HG03066 (cell line): ENCODE results near the gene TIMM17B.

Experiments used
- ATAC-seq: cut with Tn5 transposase; IDR thresholded peaks from one replicate; pipeline ENCODE4 v1.9.1; 2021; ENCODE audit warnings: low read depth; ENCODE audit not compliant: unreplicated experiment

TIMM17B gene

GRCh38 chrX:48919360-48919841 is 21.8 kb upstream of the TIMM17B start:
- ATAC-seq = no peak

- ATAC-seq = peak; percentile 71
Observed at GRCh38 chrX:48918643-48919340, 21.2 kb upstream of the TIMM17B start, which contains the start of gene PIM2. Gene PIM2, minus strand, starts transcription at chrX:48919024. Its CDS starts 190 bp downstream, at chrX:48918834.

GRCh38 chrX:48918301-48918642 is 20.7 kb upstream of the TIMM17B start:
- no peak for ATAC-seq

GRCh38 chrX:48917139-48918001 is 19.8 kb upstream of the TIMM17B start:
- ATAC-seq = no peak

GRCh38 chrX:48914593-48915493 is 17.3 kb upstream of the TIMM17B start:
- ATAC-seq = no peak

GRCh38 chrX:48913605-48914366 is 16.2 kb upstream of the TIMM17B start:
- no peak for ATAC-seq

GRCh38 chrX:48911412-48912182 is 14.0 kb upstream of the TIMM17B start, which contains the start of gene SLC35A2:
Gene SLC35A2, minus strand, starts transcription at chrX:48911646. Its CDS starts 10 bp downstream, at chrX:48911636.
- peak; percentile 71 for ATAC-seq

- peak; percentile 2 for ATAC-seq
Observed at GRCh38 chrX:48910926-48911411, 13.4 kb upstream of the TIMM17B start.

- ATAC-seq = no peak
Observed at GRCh38 chrX:48909703-48910294, 12.2 kb upstream of the TIMM17B start.

- ATAC-seq = no peak
Observed at GRCh38 chrX:48908600-48908999, 11.0 kb upstream of the TIMM17B start.

GRCh38 chrX:48905090-48905790 is 7.7 kb upstream of the TIMM17B start:
- no peak for ATAC-seq

GRCh38 chrX:48904626-48905025 is 7.1 kb upstream of the TIMM17B start:
- no peak for ATAC-seq

GRCh38 chrX:48904180-48904579 is 6.6 kb upstream of the TIMM17B start:
- ATAC-seq = no peak

- no peak for ATAC-seq
Observed at GRCh38 chrX:48903290-48903689, 5.7 kb upstream of the TIMM17B start.

- no peak for ATAC-seq
Observed at GRCh38 chrX:48902776-48903175, 5.2 kb upstream of the TIMM17B start.

GRCh38 chrX:48902135-48902534 is 4.6 kb upstream of the TIMM17B start:
- no peak for ATAC-seq

GRCh38 chrX:48901069-48901468 is 3.5 kb upstream of the TIMM17B start:
- ATAC-seq = no peak

- ATAC-seq = no peak
Observed at GRCh38 chrX:48899078-48899410, 1.5 kb upstream of the TIMM17B start.
